Spinal cord (tissue), 10 donors: ENCODE data around the gene TANGO2. TPM values are rescaled to one million over a fixed set of nuclear protein-coding genes. Genes with fewer than 3 reads are reported as not detected.
"Not testable (repeated sequence)": the region's sequence is repeated elsewhere in the genome, so short reads cannot be mapped to it uniquely, and the experiment has no call there.

ENCODE experiments used
- DNase-seq, 6 donors: peaks; one replicate each; pipeline versions ENCODE4 v3.0.0 to v3.0.0-alpha.2; 2013 to 2015; ENCODE audit warnings: low spot score in 6 of 6, low read depth in 4 of 6
- H3K27ac ChIP-seq: one replicate; pipeline ENCODE4 v1.5.1; 2013; ENCODE audit warnings: low read depth, low read length, control low read depth
- H3K27me3 ChIP-seq: one replicate; pipeline ENCODE4 v1.6.1; 2013; ENCODE audit warnings: low read length; ENCODE audit not compliant: control insufficient read depth, insufficient read depth
- H3K36me3 ChIP-seq: one replicate; pipeline ENCODE4 v1.6.1; 2013; ENCODE audit warnings: low read length; ENCODE audit not compliant: control insufficient read depth, insufficient read depth
- H3K4me1 ChIP-seq: one replicate; pipeline ENCODE4 v1.6.1; 2013; ENCODE audit warnings: low read length; ENCODE audit not compliant: control insufficient read depth, insufficient read depth
- H3K4me3 ChIP-seq: one replicate; pipeline ENCODE4 v1.5.1; 2013; ENCODE audit warnings: low read depth, low read length, control low read depth
- H3K9me3 ChIP-seq: one replicate; pipeline ENCODE4 v1.6.1; 2013; ENCODE audit warnings: low read length; ENCODE audit not compliant: control insufficient read depth, insufficient read depth
- WGBS: methylation state at CpG from one replicate; pipeline ENCODE4 v1.1.5; 2013; ENCODE audit warnings: missing lambda C conversion rate; ENCODE audit not compliant: insufficient coverage; 5-methylcytosine and 5-hydroxymethylcytosine counted together
- polyA plus RNA-seq, 2 donors: library from polyadenylated mRNA; unstranded; fragments of 120-200 nt; gene quantifications; one replicate each; pipeline ENCODE4 v1.2.1, GENCODE V29; 2013; ENCODE audit not compliant: insufficient read length in 2 of 2
- total RNA-seq, 2 donors: library from RNA; depleted of rRNA in 1 of 2; stranded (reverse); fragments of 120-200 nt in 1 of 2; fragments of >200 nt in 1 of 2; gene quantifications; one replicate each; pipeline versions ENCODE4 v1.2.3 to v1.2.4, GENCODE V29; 2013 to 2014
- donor health status: healthy.

The TANGO2 gene
- total and polyA plus RNA-seq, 4 donors, result 17.9 to 32.6 (median 23.3) TPM

- DNase-seq, result no peak
- H3K27me3 ChIP-seq, result no peaks in the 10 kb centered on the region
- H3K4me1 ChIP-seq, result no peaks in the 10 kb centered on the region
- peaks cover 60% of the 10 kb centered on the region for H3K36me3 ChIP-seq
- no peak overlapping the region for H3K27ac ChIP-seq
- no peak overlapping the region for H3K4me3 ChIP-seq
- no peaks in the 10 kb centered on the region for H3K9me3 ChIP-seq
- 87% methylated on average over 6 of the region's 11 CpGs for WGBS
Measured at GRCh38 chr22:20062766-20063083, 41.8 kb downstream of the TANGO2 start.

GRCh38 chr22:20063271-20064139, 42.6 kb downstream of the TANGO2 start:
- Histone ChIP-seq H3K27me3 (no peaks in the 10 kb centered on the region), H3K36me3 (peaks cover 59% of the 10 kb centered on the region), H3K9me3 (no peaks in the 10 kb centered on the region), H3K27ac (no peak overlapping the region), H3K4me3 (no peak overlapping the region), H3K4me1 (no peaks in the 10 kb centered on the region)
- WGBS, result 87% methylated on average over 24 of the region's 27 CpGs
- no peak for DNase-seq

GRCh38 chr22:20064140-20064480, 43.2 kb downstream of the TANGO2 start:
- Histone ChIP-seq H3K4me3 (no peak overlapping the region), H3K36me3 (peaks cover 59% of the 10 kb centered on the region), H3K9me3 (no peaks in the 10 kb centered on the region), H3K27me3 (no peaks in the 10 kb centered on the region), H3K4me1 (no peaks in the 10 kb centered on the region), H3K27ac (no peak overlapping the region)
- WGBS, result 92% methylated on average over 3 of the region's 3 CpGs
- no peak for DNase-seq

GRCh38 chr22:20064545-20065262, 43.8 kb downstream of the TANGO2 start:
- no peak overlapping the region for H3K27ac ChIP-seq
- no peak overlapping the region for H3K4me3 ChIP-seq
- no peaks in the 10 kb centered on the region for H3K9me3 ChIP-seq
- peaks cover 59% of the 10 kb centered on the region for H3K36me3 ChIP-seq
- H3K27me3 ChIP-seq, result no peaks in the 10 kb centered on the region
- no peak for DNase-seq
- 83% methylated on average over 18 of the region's 18 CpGs for WGBS
- no peaks in the 10 kb centered on the region for H3K4me1 ChIP-seq

- 81% methylated on average over 9 of the region's 14 CpGs for WGBS
- no peaks in the 10 kb centered on the region for H3K27me3 ChIP-seq
- no peak overlapping the region for H3K4me3 ChIP-seq
- peaks cover 50% of the 10 kb centered on the region for H3K36me3 ChIP-seq
- H3K27ac ChIP-seq, result no peak overlapping the region
- H3K9me3 ChIP-seq, result no peaks in the 10 kb centered on the region
- H3K4me1 ChIP-seq, result no peaks in the 10 kb centered on the region
- no peak for DNase-seq
Measured at GRCh38 chr22:20065896-20066616, 45.1 kb downstream of the TANGO2 start.

- no peak overlapping the region for H3K4me3 ChIP-seq
- no peak for DNase-seq
- no peak overlapping the region for H3K27ac ChIP-seq
- no peaks in the 10 kb centered on the region for H3K27me3 ChIP-seq
- no peaks in the 10 kb centered on the region for H3K4me1 ChIP-seq
- peaks cover 42% of the 10 kb centered on the region for H3K36me3 ChIP-seq
- H3K9me3 ChIP-seq, result no peaks in the 10 kb centered on the region
- WGBS, result 88% methylated on average over 9 of the region's 11 CpGs
Measured at GRCh38 chr22:20066617-20067383, 45.9 kb downstream of the TANGO2 start.

GRCh38 chr22:20067384-20067682, 46.4 kb downstream of the TANGO2 start:
- not testable (repeated sequence) for H3K27ac ChIP-seq, H3K9me3 ChIP-seq, H3K4me3 ChIP-seq, H3K27me3 ChIP-seq, H3K4me1 ChIP-seq, DNase-seq
- WGBS, result no CpG with 5 or more reads among the region's 3 CpGs
- H3K36me3 ChIP-seq, result peaks cover 37% of the 10 kb centered on the region

- Histone ChIP-seq H3K4me1 (no peaks in the 10 kb centered on the region), H3K9me3 (no peaks in the 10 kb centered on the region), H3K36me3 (peaks cover 24% of the 10 kb centered on the region), H3K27me3 (no peaks in the 10 kb centered on the region), H3K27ac (no peak overlapping the region), H3K4me3 (no peak overlapping the region)
- no peak for DNase-seq
- 93% methylated on average over 3 of the region's 7 CpGs for WGBS
Measured at GRCh38 chr22:20068640-20069039, 47.7 kb downstream of the TANGO2 start.

- WGBS, result 81% methylated on average over 4 of the region's 7 CpGs
- H3K4me1 ChIP-seq, result no peaks in the 10 kb centered on the region
- peaks cover 16% of the 10 kb centered on the region for H3K36me3 ChIP-seq
- no peaks in the 10 kb centered on the region for H3K27me3 ChIP-seq
- no peak overlapping the region for H3K27ac ChIP-seq
- H3K9me3 ChIP-seq, result no peaks in the 10 kb centered on the region
- no peak overlapping the region for H3K4me3 ChIP-seq
- no peak for DNase-seq
Measured at GRCh38 chr22:20069331-20070042, 48.6 kb downstream of the TANGO2 start.
